ENCODE measurements around the gene PAPPA2. TPM values are rescaled to one million over a fixed set of nuclear protein-coding genes. Genes with fewer than 3 reads are reported as not detected.
A peak's percentile ranks its signal among the peaks of the same experiment; 100 is the strongest.

PAPPA2 gene
- total RNA-seq, 1 experiment from 2014 or later, result 0.06 TPM

DNA sequence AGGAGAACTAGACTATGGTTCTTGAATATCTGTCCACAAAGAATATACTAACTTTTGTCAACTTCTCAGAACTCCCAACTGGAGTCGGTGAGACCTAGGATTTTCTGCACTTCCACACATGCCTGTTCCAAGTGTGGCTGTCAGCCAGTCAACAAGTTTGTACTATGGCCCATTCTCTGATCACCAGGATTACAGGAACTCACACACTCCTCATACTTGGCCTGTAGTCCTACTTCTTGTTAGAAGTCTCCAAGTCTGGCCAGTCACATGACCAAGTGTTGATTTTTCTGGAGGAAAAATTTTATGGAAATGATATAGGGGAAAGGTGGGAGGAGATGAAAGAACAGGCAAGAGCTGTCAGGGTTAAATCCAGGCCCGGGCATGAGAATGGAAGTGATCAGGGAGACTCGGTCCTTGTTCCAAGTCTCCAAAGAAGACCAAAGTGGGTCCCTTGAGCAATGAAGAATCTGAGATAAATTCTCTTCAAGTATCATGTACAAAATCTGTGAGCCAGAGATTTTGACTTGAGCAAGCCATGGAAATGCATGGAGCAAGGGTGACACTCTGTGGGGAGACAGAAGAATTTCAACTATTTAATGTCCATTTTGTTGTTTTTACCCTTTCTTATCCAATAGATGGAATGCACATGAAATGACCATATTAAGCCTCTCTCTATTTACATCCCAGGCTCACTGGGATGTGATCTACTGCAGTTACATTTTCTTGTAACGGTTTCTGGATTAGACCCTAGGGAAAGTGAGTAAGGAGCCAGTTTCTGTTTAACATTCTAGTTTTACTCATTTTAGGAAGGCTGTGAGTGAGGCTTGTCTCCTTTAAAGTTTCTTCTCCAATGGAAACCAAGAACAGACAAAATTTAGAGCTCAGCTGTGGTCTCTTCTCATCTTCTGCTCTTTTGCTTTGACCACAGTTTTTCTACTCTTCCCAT, 380.6 kb downstream of the PAPPA2 start:
- Histone ChIP-seq H3K4me1 (ENCODE audit: insufficient read depth, low read length, poor library complexity, severe bottlenecking) (peaks cover 3% of the 10 kb centered on the region), H3K9me3 (ENCODE audit: low read depth, low read length, poor library complexity, severe bottlenecking) (no peaks in the 10 kb centered on the region), H3K36me3 (ENCODE audit: insufficient read depth, low read length, poor library complexity, severe bottlenecking) (no peaks in the 10 kb centered on the region), H3K27me3 (replicated peaks; ENCODE audit: insufficient read depth, low read depth, low read length, poor library complexity) (no peaks in the 10 kb centered on the region), H3K4me3 (ENCODE audit: low read depth, low read length, poor library complexity, severe bottlenecking) (no peak overlapping the region), H3K27ac (ENCODE audit: low read depth, low read length, poor library complexity, severe bottlenecking) (no peak overlapping the region)
- DNase-seq (ENCODE audit: low spot score), result peak; percentile 65
- CTCF ChIA-PET, result interaction anchor here (1.0 kb wide), 1 partner anchor 469 kb away, joined by 3 read pairs; no protein-coding TSS in a partner anchor
- TF ChIP-seq EZH2 (IDR thresholded peaks at IDR 0.05; ENCODE audit: borderline replicate concordance, low read depth, low read length, poor library complexity, severe bottlenecking) (no peak), CTCF (conservative IDR thresholded peaks at IDR 0.05; ENCODE audit: low read depth, low read length) (peak; percentile 59)
- intact Hi-C loops (cut with micrococcal nuclease; ENCODE audit: unreplicated experiment), result loop anchor here (1.0 to 2.0 kb wide), 3 partner anchors 283 to 1689 kb away; no protein-coding TSS in a partner anchor
- POLR2A ChIA-PET (ENCODE audit: low non-redundant PET), result no interaction called here
- no TSS peak for BruUV-seq (replicated peaks)

DNA sequence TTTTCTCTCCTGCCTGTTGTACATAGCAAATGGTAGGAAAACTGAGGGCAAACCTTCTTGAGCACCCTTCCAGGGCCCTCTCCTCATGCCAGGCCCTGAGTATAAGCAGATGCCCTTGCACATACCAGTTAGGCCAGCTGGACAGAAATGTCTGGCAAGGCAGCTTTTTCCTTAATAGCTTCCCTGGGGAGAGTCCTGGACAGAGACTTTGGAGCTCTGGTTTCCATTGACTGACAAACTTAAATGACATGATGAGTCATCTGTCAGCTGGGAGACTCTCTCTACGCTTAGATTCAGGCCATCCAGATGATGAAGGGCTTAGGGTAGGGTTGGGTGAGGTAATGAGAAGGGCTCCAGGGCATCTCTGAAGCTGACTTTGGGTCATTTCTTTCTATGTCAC, 384.1 kb downstream of the PAPPA2 start:
- Histone ChIP-seq H3K4me3 (ENCODE audit: low read depth, low read length, poor library complexity, severe bottlenecking) (no peak overlapping the region), H3K4me1 (ENCODE audit: insufficient read depth, low read length, poor library complexity, severe bottlenecking) (peaks cover 3% of the 10 kb centered on the region), H3K27me3 (replicated peaks; ENCODE audit: insufficient read depth, low read depth, low read length, poor library complexity) (no peaks in the 10 kb centered on the region), H3K9me3 (ENCODE audit: low read depth, low read length, poor library complexity, severe bottlenecking) (no peaks in the 10 kb centered on the region), H3K36me3 (ENCODE audit: insufficient read depth, low read length, poor library complexity, severe bottlenecking) (no peaks in the 10 kb centered on the region), H3K27ac (ENCODE audit: low read depth, low read length, poor library complexity, severe bottlenecking) (no peak overlapping the region)
- ChIA-PET POLR2A (ENCODE audit: low non-redundant PET) (no interaction called here), CTCF (no interaction called here)
- BruUV-seq (replicated peaks), result no TSS peak
- intact Hi-C loops (cut with micrococcal nuclease; ENCODE audit: unreplicated experiment), result loop anchor here (5.0 kb wide), 1 partner anchor 1100 kb away; no protein-coding TSS in a partner anchor
- no peak for TF ChIP-seq EZH2 (IDR thresholded peaks at IDR 0.05; ENCODE audit: borderline replicate concordance, low read depth, low read length, poor library complexity, severe bottlenecking)
- TF ChIP-seq CTCF (conservative IDR thresholded peaks at IDR 0.05; ENCODE audit: low read depth, low read length), result no peak
- DNase-seq (ENCODE audit: low spot score), result peak; percentile 64

DNA sequence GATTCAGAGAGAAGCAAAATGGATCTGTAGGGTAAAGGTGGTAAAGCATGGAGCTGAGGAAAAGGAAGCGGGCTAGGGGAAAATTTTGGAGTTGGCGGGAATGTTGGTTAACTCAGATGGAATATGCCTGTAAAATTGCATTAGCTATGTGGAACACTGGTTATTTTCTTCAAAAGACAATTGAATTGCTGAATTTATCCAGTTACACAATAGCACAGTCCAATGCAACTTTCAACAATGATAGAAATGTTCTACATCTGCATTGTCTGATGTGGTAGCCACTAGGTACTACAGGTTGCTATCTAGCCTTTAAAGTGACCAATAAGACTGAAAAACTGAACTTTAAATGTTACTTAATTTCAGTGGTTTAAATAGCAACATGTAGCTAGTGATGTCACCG, 386.3 kb downstream of the PAPPA2 start:
- TF ChIP-seq CTCF (conservative IDR thresholded peaks at IDR 0.05; ENCODE audit: low read depth, low read length) (no peak), EZH2 (IDR thresholded peaks at IDR 0.05; ENCODE audit: borderline replicate concordance, low read depth, low read length, poor library complexity, severe bottlenecking) (no peak)
- Histone ChIP-seq H3K4me3 (ENCODE audit: low read depth, low read length, poor library complexity, severe bottlenecking) (no peak overlapping the region), H3K4me1 (ENCODE audit: insufficient read depth, low read length, poor library complexity, severe bottlenecking) (peaks cover 3% of the 10 kb centered on the region), H3K27me3 (replicated peaks; ENCODE audit: insufficient read depth, low read depth, low read length, poor library complexity) (no peaks in the 10 kb centered on the region), H3K9me3 (ENCODE audit: low read depth, low read length, poor library complexity, severe bottlenecking) (no peaks in the 10 kb centered on the region), H3K36me3 (ENCODE audit: insufficient read depth, low read length, poor library complexity, severe bottlenecking) (no peaks in the 10 kb centered on the region), H3K27ac (ENCODE audit: low read depth, low read length, poor library complexity, severe bottlenecking) (no peak overlapping the region)
- ChIA-PET CTCF (no interaction called here), POLR2A (ENCODE audit: low non-redundant PET) (no interaction called here)
- intact Hi-C loops (cut with micrococcal nuclease; ENCODE audit: unreplicated experiment), result loop anchor here (5.0 kb wide), 1 partner anchor 1098 kb away; no protein-coding TSS in a partner anchor
- no peak for DNase-seq (ENCODE audit: low spot score)
- BruUV-seq (replicated peaks), result no TSS peak
